ENCODE data around the gene NCAPG2.

Gene NCAPG2

DNA sequence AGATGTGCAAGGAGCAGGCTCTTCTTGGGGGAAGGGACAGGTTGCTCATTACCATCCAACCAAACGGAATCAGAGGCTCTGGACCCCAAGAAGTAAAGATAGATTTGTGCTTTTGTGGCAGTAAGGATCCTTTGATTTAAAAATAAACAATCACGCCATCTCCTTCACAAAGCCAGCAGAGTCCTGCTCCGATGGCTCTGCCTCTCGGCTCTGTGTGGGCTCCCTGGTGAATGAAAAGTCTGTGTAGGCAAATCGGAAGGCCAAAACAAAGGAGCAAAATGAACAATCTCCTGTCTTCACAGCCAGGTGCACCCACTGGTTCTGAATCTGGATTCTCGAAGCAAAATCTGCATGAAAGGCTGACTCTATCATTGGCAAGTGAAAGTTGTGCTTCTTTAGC lies 120.8 kb downstream of the NCAPG2 start:
- peaks cover 10% of the 10 kb centered on the region for H3K4me1 Mint-ChIP-seq
- DNase-seq (ENCODE audit: low spot score in 2 of 2) (no peak), ATAC-seq (no peak)
- peaks cover 4% of the 10 kb centered on the region for H3K9me3 Mint-ChIP-seq
- no peak overlapping the region for H3K27ac Mint-ChIP-seq
- H3K36me3 Mint-ChIP-seq: peaks cover 1% of the 10 kb centered on the region
- no peak overlapping the region for H3K4me3 Mint-ChIP-seq

DNA sequence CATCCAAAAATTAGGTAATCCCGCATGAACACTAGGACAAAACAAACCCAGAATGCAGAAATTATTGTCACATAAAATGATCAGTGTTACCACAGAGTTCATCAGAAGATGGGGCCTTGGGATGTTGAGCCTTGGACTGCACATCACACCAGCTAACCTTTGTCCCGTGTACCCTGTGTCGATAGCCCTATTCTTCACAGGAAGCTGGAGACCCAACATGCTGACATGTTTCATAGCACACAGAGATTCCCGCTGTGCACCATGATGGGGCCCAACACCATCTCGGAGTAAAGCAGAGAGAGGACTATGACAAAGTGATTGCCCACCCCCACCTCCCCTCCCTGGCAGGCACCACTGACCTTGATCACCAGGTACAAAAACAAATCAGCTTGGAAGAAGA lies 121.5 kb downstream of the NCAPG2 start:
- Mint-ChIP-seq H3K27ac (no peak overlapping the region), H3K36me3 (no peaks in the 10 kb centered on the region), H3K4me1 (peaks cover 10% of the 10 kb centered on the region), H3K9me3 (peaks cover 4% of the 10 kb centered on the region), H3K4me3 (no peak overlapping the region)
- no peak for DNase-seq (ENCODE audit: low spot score in 2 of 2)
- ATAC-seq: no peak

DNA sequence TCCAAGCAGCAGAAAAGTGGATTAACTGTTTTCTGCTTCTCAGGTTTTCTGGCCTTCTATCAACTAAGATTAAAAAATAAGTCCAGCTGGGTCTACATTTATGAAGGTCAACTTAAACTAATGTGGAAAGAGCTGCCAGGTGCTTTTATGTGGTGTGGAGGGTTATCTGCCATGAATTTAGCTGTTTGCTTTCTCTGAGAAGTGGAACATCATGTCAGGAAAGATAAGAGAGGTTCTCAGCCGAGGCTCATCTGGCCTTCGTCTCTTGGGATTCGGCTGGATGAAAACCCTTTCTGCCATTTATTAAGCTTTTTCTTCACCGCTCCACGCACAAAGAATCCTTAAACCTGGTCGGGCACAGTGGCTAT lies 122.5 kb downstream of the NCAPG2 start:
- Mint-ChIP-seq H3K36me3 (no peaks in the 10 kb centered on the region), H3K27ac (no peak overlapping the region), H3K4me3 (no peak overlapping the region), H3K9me3 (peaks cover 4% of the 10 kb centered on the region), H3K4me1 (peaks cover 10% of the 10 kb centered on the region)
- no peak for DNase-seq (ENCODE audit: low spot score in 2 of 2)
- ATAC-seq: no peak

GRCh38 chr7:158581440-158582088 lies 123.0 kb downstream of the NCAPG2 start:
- H3K27ac Mint-ChIP-seq: no peak overlapping the region
- peaks cover 10% of the 10 kb centered on the region for H3K4me1 Mint-ChIP-seq
- no peaks in the 10 kb centered on the region for H3K36me3 Mint-ChIP-seq
- no peak for ATAC-seq
- DNase-seq (ENCODE audit: low spot score in 2 of 2): no peak
- H3K4me3 Mint-ChIP-seq: no peak overlapping the region
- H3K9me3 Mint-ChIP-seq: peaks cover 4% of the 10 kb centered on the region

Data from stimulated activated effector memory CD8-positive, alpha-beta T cell treated with anti-CD3 and anti-CD28 coated beads, Interleukin-12 subunit alpha, Interleukin-12 subunit beta, amount 100 ng/mL, for 72 hours (primary cell).